Measurements from ENCODE around the gene ADAMTSL1. TPM values are rescaled to one million over a fixed set of nuclear protein-coding genes. Genes with fewer than 3 reads are reported as not detected.

Gene ADAMTSL1
- total RNA-seq, 1 donor from 2014 or later = 12.6 TPM

DNA sequence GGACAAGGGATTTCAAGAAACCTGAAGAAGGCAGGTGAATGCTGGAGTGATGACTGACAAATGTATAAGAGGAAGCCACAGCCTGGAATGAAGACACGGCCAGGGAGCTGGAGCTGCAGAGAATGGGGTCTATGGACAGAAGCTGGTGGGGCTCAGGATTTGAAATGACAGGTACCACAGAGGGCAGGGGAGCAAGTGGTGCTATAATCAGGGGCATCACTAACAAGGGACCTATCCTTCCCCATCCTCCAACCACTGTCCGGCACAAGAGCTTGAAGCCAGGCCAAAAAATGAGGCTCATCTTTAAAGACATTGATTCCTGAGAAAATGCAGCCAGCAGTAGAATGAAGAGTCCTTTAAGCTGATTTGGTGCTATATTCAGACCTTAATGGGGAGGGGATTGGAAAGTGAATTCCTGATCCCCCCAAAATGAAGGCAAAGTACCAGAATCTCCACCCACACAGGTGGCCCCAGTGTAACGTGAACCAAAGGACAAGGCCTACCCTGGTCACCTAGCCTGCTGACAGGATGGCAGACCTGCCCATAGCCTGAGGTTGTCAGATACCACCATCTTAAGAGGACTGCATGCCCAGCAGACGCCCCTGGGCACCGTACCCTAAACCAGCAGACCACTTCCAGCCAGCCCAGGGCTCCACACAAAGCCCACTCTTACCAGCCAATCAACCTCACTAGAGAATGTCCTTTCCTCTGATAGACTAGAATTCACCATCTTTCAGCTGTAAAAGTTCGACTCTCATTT lies 449.9 kb downstream of the ADAMTSL1 start:
- Histone ChIP-seq H3K4me2 (ENCODE audit: low read length) (no peak overlapping the region), H3K27me3 (ENCODE audit: insufficient read depth, low read length) (no peaks in the 10 kb centered on the region), H3K9ac (ENCODE audit: low read length) (no peak overlapping the region), H3K9me3 (ENCODE audit: insufficient read depth, low read depth, low read length) (no peaks in the 10 kb centered on the region), H3K4me3 (ENCODE audit: insufficient read depth, low read depth, low read length) (no peak overlapping the region), H3K79me2 (ENCODE audit: insufficient read depth, low read length) (no peaks in the 10 kb centered on the region), H2AFZ (ENCODE audit: low read depth, low read length) (no peak overlapping the region), H4K20me1 (ENCODE audit: insufficient read depth, low read length) (no peaks in the 10 kb centered on the region), H3K36me3 (ENCODE audit: insufficient read depth, low read length) (no peaks in the 10 kb centered on the region), H3K4me1 (ENCODE audit: insufficient read depth, low read length) (peaks cover 7% of the 10 kb centered on the region), H3K27ac (ENCODE audit: low read depth, low read length) (no peak overlapping the region)
- Mint-ChIP-seq H3K4me3 (ENCODE audit: unreplicated experiment) (no peak overlapping the region), H3K4me1 (ENCODE audit: low read depth, unreplicated experiment) (no peaks in the 10 kb centered on the region), H3K9me3 (ENCODE audit: unreplicated experiment) (peaks cover 3% of the 10 kb centered on the region), H3K27me3 (ENCODE audit: low read depth, unreplicated experiment) (no peaks in the 10 kb centered on the region), H3K27ac (ENCODE audit: unreplicated experiment) (no peak overlapping the region), H3K36me3 (ENCODE audit: low read depth, unreplicated experiment) (no peaks in the 10 kb centered on the region)
- TF ChIP-seq EZH2 (IDR thresholded peaks at IDR 0.05; ENCODE audit: insufficient read depth, low read length) (no peak), CTCF (IDR thresholded peaks at IDR 0.05; ENCODE audit: insufficient read depth, low read depth, low read length) (no peak)
- no peak for DNase-seq (ENCODE audit: low read depth)
- no peak for FAIRE-seq

- FAIRE-seq = no peak
- no peaks in the 10 kb centered on the region for H4K20me1 ChIP-seq (ENCODE audit: insufficient read depth, low read length)
- no peak for TF ChIP-seq EZH2 (IDR thresholded peaks at IDR 0.05; ENCODE audit: insufficient read depth, low read length)
- TF ChIP-seq CTCF (IDR thresholded peaks at IDR 0.05; ENCODE audit: insufficient read depth, low read depth, low read length) = no peak
- no peaks in the 10 kb centered on the region for H3K36me3 Mint-ChIP-seq (ENCODE audit: low read depth, unreplicated experiment)
- H3K4me3 Mint-ChIP-seq (ENCODE audit: unreplicated experiment) = no peak overlapping the region
- no peak overlapping the region for H3K4me3 ChIP-seq (ENCODE audit: insufficient read depth, low read depth, low read length)
- H3K9me3 ChIP-seq (ENCODE audit: insufficient read depth, low read depth, low read length) = no peaks in the 10 kb centered on the region
- H3K9ac ChIP-seq (ENCODE audit: low read length) = no peak overlapping the region
- peaks cover 3% of the 10 kb centered on the region for H3K9me3 Mint-ChIP-seq (ENCODE audit: unreplicated experiment)
- no peak overlapping the region for H3K27ac ChIP-seq (ENCODE audit: low read depth, low read length)
- H3K27me3 ChIP-seq (ENCODE audit: insufficient read depth, low read length) = no peaks in the 10 kb centered on the region
- no peak overlapping the region for H3K27ac Mint-ChIP-seq (ENCODE audit: unreplicated experiment)
- no peak overlapping the region for H3K4me2 ChIP-seq (ENCODE audit: low read length)
- H3K4me1 Mint-ChIP-seq (ENCODE audit: low read depth, unreplicated experiment) = no peaks in the 10 kb centered on the region
- no peak for DNase-seq (ENCODE audit: low read depth)
- H2AFZ ChIP-seq (ENCODE audit: low read depth, low read length) = no peak overlapping the region
- H3K36me3 ChIP-seq (ENCODE audit: insufficient read depth, low read length) = no peaks in the 10 kb centered on the region
- H3K4me1 ChIP-seq (ENCODE audit: insufficient read depth, low read length) = peaks cover 7% of the 10 kb centered on the region
- H3K27me3 Mint-ChIP-seq (ENCODE audit: low read depth, unreplicated experiment) = no peaks in the 10 kb centered on the region
- no peaks in the 10 kb centered on the region for H3K79me2 ChIP-seq (ENCODE audit: insufficient read depth, low read length)
These were observed 451.9 kb downstream of the ADAMTSL1 start for GRCh38 chr9:18925880-18926279.

- H3K27ac ChIP-seq (ENCODE audit: low read depth, low read length) = no peak overlapping the region
- H3K36me3 Mint-ChIP-seq (ENCODE audit: low read depth, unreplicated experiment) = no peaks in the 10 kb centered on the region
- H3K4me1 ChIP-seq (ENCODE audit: insufficient read depth, low read length) = peaks cover 7% of the 10 kb centered on the region
- no peak overlapping the region for H3K27ac Mint-ChIP-seq (ENCODE audit: unreplicated experiment)
- no peaks in the 10 kb centered on the region for H3K27me3 ChIP-seq (ENCODE audit: insufficient read depth, low read length)
- no peaks in the 10 kb centered on the region for H3K27me3 Mint-ChIP-seq (ENCODE audit: low read depth, unreplicated experiment)
- no peaks in the 10 kb centered on the region for H3K4me1 Mint-ChIP-seq (ENCODE audit: low read depth, unreplicated experiment)
- DNase-seq (ENCODE audit: low read depth) = no peak
- H3K4me3 Mint-ChIP-seq (ENCODE audit: unreplicated experiment) = no peak overlapping the region
- FAIRE-seq = no peak
- no peaks in the 10 kb centered on the region for H3K79me2 ChIP-seq (ENCODE audit: insufficient read depth, low read length)
- H3K4me2 ChIP-seq (ENCODE audit: low read length) = no peak overlapping the region
- no peak overlapping the region for H3K4me3 ChIP-seq (ENCODE audit: insufficient read depth, low read depth, low read length)
- no peak overlapping the region for H3K9ac ChIP-seq (ENCODE audit: low read length)
- H3K9me3 ChIP-seq (ENCODE audit: insufficient read depth, low read depth, low read length) = no peaks in the 10 kb centered on the region
- H3K9me3 Mint-ChIP-seq (ENCODE audit: unreplicated experiment) = peaks cover 3% of the 10 kb centered on the region
- TF ChIP-seq EZH2 (IDR thresholded peaks at IDR 0.05; ENCODE audit: insufficient read depth, low read length) = no peak
- TF ChIP-seq CTCF (IDR thresholded peaks at IDR 0.05; ENCODE audit: insufficient read depth, low read depth, low read length) = no peak
- H2AFZ ChIP-seq (ENCODE audit: low read depth, low read length) = no peak overlapping the region
- H4K20me1 ChIP-seq (ENCODE audit: insufficient read depth, low read length) = no peaks in the 10 kb centered on the region
- H3K36me3 ChIP-seq (ENCODE audit: insufficient read depth, low read length) = no peaks in the 10 kb centered on the region
These were observed 452.6 kb downstream of the ADAMTSL1 start for GRCh38 chr9:18926513-18926912.

All from astrocyte (in vitro differentiated cells and primary cell).